ENCODE results near the gene PDIA6.
"Not testable (repeated sequence)": the region's sequence is repeated elsewhere in the genome, so short reads cannot be mapped to it uniquely, and the experiment has no call there.

PDIA6 gene

DNA sequence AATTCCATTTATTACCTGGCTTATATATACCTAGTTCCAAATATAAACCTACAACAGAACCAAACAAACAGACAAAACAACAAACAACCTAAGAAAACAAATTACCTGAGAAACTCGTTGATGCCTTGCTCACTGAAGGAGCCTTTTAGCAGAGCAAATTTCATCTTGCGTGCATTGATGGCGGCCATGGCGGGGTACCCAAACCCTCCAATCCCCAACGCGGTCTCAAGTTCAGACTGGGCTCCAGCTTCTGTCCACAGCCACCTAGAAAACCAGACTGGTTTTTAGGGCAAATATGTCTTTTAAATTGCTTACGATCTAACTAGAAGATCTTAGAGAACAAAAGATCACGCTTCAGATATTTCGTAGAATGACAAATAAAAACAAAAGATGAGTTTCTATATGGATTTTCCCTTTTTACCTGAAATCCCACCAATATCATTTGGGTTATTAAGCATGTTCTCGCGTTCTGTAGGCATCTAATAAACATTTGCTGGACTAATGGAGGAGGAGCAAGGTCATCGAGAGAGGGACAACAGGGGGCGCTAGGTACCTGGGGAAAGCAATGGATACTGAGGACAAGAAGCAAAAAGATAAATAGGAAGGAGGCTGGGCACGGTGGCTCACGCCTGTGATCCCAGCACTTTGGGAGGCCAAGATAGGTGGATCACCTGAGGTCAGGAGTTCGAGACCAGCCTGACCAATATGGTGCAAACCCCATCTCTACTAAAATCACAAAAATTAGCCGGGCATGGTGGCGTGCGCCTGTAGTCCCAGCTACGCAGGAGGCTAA is 25.2 kb downstream of the PDIA6 start:
- H3K4me3 ChIP-seq (ENCODE audit: low read length) = no peak overlapping the region
- no peak for DNase-seq (ENCODE audit: low read depth, low spot score)

- no peak for DNase-seq (ENCODE audit: low read depth, low spot score)
- no peak overlapping the region for H3K4me3 ChIP-seq (ENCODE audit: low read length)
Measured at GRCh38 chr2:10786240-10786982, 26.2 kb downstream of the PDIA6 start.

GRCh38 chr2:10785260-10785659 is 27.3 kb downstream of the PDIA6 start:
- no peak for DNase-seq (ENCODE audit: low read depth, low spot score)
- no peak overlapping the region for H3K4me3 ChIP-seq (ENCODE audit: low read length)

GRCh38 chr2:10784719-10785118 is 27.9 kb downstream of the PDIA6 start:
- H3K4me3 ChIP-seq (ENCODE audit: low read length) = no peak overlapping the region
- no peak for DNase-seq (ENCODE audit: low read depth, low spot score)

GRCh38 chr2:10783421-10783820 is 29.2 kb downstream of the PDIA6 start:
- no peak for DNase-seq (ENCODE audit: low read depth, low spot score)
- H3K4me3 ChIP-seq (ENCODE audit: low read length) = no peak overlapping the region

GRCh38 chr2:10781746-10782145 is 30.8 kb downstream of the PDIA6 start:
- no peak for DNase-seq (ENCODE audit: low read depth, low spot score)
- no peak overlapping the region for H3K4me3 ChIP-seq (ENCODE audit: low read length)

- H3K4me3 ChIP-seq (ENCODE audit: low read length); DNase-seq (ENCODE audit: low read depth, low spot score): not testable (repeated sequence)
Measured at GRCh38 chr2:10780821-10781220, 31.8 kb downstream of the PDIA6 start.

- no peak for DNase-seq (ENCODE audit: low read depth, low spot score)
- no peak overlapping the region for H3K4me3 ChIP-seq (ENCODE audit: low read length)
Measured at GRCh38 chr2:10780491-10780820, 32.1 kb downstream of the PDIA6 start.

DNA sequence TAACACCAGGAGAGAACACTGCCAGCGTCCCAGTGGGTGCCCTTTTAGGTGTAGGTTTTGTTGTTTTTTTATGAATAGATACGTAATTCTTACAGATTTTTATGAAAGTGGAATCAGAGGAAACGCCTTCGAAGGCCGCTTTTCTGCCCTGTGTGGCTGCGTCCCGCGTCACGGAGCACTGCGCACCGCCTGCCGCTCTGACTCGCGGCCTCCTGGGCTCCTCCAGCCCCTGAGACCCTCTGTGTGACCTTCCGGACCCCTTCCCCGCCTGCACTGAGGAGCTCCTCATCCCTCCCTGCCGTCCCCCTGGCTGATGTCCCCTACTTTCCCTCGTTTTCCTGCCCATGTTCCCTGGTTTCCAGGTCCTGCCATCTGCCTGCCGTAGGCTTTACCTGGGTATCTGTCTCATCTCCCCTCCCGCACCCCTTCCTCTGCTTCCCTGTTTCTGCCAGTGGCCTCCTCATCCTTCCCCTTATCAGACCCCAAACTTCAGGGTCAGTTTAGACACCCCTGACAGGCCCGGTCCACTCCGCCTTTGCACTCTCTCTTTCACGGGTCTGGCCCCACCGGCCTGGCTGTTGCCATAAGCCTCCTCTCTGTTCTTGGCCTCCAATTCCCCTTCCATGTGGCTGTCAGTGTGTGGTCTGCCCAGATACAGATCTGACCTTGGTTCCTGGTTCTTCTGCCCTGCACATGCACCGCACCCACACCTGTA is 32.7 kb downstream of the PDIA6 start:
- no peak for DNase-seq (ENCODE audit: low read depth, low spot score)
- H3K4me3 ChIP-seq (ENCODE audit: low read length) = no peak overlapping the region

- DNase-seq (ENCODE audit: low read depth, low spot score) = no peak
- no peak overlapping the region for H3K4me3 ChIP-seq (ENCODE audit: low read length)
Measured at GRCh38 chr2:10778724-10779115, 33.9 kb downstream of the PDIA6 start.

- DNase-seq (ENCODE audit: low read depth, low spot score) = no peak
- H3K4me3 ChIP-seq (ENCODE audit: low read length) = no peak overlapping the region
Measured at GRCh38 chr2:10777842-10778723, 34.5 kb downstream of the PDIA6 start.

DNA sequence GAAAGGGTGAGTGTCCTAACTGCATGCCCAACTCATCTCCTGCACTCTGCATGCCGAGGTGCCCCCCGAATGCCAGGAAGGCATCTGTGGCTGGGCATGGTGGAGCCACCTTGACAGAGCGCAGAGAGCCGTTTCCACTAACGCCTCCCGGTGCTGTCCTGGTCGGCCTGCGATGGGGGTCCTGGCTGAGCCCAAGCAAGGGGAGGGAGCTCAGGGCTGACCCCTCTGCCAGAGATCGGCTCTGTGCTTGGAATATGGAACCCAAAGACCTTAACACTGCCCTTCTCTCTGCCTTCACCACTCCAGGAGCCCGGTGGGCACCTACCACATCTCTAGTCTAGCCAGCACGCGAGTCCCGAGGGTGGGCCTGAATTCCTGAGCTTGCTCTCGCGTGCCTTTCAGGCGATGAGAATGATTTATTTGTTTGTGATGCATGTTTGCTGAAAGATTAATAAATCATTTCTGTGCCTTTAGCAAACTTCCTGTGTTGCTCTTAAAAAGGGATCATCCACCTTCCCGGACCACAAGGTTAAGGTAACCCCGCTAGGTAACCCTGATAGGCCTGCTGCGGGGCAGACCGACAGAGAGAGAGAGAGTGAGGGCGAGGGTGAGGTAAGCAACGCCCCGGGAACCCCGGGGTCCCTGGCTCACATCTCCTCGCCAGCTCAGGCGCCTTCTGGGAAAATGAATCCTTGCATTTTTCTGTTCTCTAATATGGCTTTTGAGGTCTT is 35.3 kb downstream of the PDIA6 start:
- H3K4me3 ChIP-seq (ENCODE audit: low read length) = no peak overlapping the region
- no peak for DNase-seq (ENCODE audit: low read depth, low spot score)

- no peak overlapping the region for H3K4me3 ChIP-seq (ENCODE audit: low read length)
- no peak for DNase-seq (ENCODE audit: low read depth, low spot score)
Measured at GRCh38 chr2:10776231-10776977, 36.2 kb downstream of the PDIA6 start.

DNA sequence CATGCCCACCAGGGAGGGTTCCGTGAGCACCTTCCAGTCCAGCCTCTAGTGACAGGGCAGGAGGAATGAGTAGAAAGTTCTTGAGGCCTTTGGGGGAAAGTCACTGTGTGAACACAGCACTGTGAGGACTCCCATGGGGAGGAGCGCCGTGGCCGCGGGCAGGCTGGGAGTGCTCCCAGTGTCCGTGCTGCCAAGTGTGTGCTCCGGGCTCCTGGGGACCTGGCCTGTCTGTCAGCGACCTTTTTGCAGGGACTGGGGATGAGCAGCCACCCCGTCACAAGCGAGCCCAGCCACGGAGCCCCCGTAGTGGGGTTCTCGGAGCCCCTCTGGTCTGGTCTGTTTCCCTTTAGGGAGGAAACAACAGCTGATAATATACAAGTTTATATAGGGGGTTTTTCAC is 36.8 kb downstream of the PDIA6 start:
- H3K4me3 ChIP-seq (ENCODE audit: low read length) = no peak overlapping the region
- DNase-seq (ENCODE audit: low read depth, low spot score) = no peak

DNA sequence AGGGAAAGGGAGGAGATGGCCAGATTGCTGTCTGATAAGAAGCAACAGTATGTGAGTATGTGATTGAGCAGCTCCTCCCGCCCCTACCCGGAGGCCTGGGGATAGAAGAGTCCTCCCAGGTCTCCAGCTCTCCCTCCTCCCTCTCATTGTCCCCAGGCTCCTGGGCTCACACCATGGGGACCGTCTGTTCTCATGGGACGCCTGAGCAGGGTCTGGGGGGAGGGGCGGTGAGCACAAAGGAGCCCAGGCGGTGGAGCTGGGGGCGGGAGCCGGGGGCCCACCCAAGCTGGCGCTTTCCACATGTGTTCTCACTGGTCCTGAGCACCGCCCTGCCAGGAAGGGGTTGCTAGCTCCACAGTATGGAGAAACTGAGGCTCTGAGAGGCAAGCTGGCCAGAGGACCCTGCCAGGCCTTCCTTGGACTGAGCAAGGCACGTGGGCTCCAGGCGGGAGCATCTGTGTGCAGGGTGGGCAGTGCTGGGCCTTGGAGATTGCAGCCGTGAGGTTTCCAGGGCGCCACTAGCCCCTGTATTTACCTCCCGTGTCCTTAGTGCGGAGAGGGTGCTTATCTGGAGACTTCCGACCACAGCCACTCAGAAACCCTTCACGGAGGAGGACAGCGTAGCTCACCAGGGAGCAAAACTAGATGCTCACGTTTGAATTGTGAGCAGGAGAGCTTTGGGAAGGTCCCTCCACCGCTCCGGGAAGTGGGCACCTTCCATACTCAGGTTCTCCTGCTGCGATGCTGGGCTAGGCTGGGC is 37.4 kb downstream of the PDIA6 start:
- no peak for DNase-seq (ENCODE audit: low read depth, low spot score)
- no peak overlapping the region for H3K4me3 ChIP-seq (ENCODE audit: low read length)

DNA sequence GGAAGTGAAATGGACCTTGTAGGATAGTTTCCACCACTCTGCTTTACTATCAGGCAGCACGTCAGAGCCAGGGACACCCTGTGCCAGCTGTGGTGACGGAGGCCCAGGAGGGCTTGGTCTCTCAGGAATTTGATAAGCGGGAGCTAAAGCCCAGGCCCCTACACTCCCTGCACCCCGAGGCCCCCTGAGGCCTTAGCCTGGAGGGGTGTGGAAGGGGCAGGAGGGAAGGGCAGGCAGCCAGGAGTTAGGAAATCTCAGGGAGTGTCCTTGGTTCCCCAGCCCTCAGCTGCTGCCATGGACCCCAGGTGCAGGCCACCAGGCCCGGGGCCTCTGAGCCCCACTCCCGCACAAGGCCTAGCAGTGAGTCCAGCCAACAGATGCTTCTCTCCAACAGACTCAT is 38.2 kb downstream of the PDIA6 start:
- DNase-seq (ENCODE audit: low read depth, low spot score) = no peak
- H3K4me3 ChIP-seq (ENCODE audit: low read length) = no peak overlapping the region

DNA sequence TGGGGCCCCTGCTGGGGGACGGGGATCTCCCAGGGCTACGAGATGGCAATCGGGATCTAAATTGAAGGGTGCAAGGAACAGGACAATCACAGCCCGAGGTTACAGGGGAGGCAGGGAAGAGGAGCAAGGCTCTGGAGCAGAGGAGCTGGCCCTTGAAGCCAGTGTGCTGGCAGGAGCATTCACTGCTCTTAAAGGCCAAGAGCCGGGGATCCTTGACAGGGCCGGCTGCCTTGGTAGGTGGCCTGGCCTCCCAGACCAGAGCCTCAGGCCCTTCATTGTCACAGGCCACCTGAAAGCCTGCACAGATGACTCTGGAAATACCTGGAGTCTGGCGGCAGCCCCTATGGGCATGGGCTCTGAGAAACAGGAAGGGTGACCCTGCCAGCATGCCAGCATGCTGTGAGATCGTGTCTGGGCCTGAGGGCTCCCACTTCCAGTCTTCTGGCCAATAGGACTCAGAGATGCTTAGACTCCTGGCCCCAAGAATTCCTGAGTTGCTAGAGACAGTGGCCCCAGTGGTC is 38.7 kb downstream of the PDIA6 start:
- no peak overlapping the region for H3K4me3 ChIP-seq (ENCODE audit: low read length)
- DNase-seq (ENCODE audit: low read depth, low spot score) = no peak
